GM10248 (cell line): ENCODE measurements around the gene PPTC7.
"Not testable (repeated sequence)": the region's sequence is repeated elsewhere in the genome, so short reads cannot be mapped to it uniquely, and the experiment has no call there.

Experiments used
- CTCF ChIA-PET: fragments of 300-600 bp; sonication (Branson Sonifier 250); formaldehyde crosslinking; extraction: SDS; loops from one replicate; lab custom pipeline; 2021; ENCODE audit warnings: antibody characterized with exemption; lab: Yijun Ruan, JAX
- POLR2A ChIA-PET: fragments of 350-650 bp; sonication (Branson Sonifier 250); formaldehyde crosslinking; extraction: SDS; loops from one replicate; lab custom pipeline; 2020; ENCODE audit warnings: antibody characterized with exemption; lab: Yijun Ruan, JAX
- DNase-seq: peaks from one replicate; pipeline ENCODE4 v3.0.0; 2012; ENCODE audit errors: extremely low spot score
- TF ChIP-seq, protein P1 (sequence below): IDR thresholded peaks from 2 replicates; pipeline ENCODE4 v1.5.1; 2012; ENCODE audit warnings: mild to moderate bottlenecking, low read depth; ENCODE audit errors: extremely low read depth, missing control alignments, control extremely low read depth

The PPTC7 gene

DNA sequence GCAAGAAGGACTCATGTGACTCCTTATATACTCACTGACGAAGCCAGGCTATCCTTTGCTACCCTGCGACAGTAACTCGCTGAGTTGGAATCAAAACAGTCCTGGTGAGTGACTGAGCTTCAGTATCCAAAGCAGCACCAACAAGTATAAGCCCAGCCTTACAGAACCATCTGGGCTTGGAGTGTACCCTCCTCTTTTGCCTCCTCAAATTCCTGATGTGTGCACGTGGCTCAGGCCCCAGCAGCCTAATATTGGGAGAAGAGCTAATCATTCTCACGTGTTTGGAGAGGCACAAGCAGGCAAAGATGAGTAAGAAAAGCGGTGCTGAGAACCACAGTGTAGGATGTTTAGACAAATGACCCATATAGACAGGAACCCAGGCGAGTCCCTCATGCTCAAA is 34.4 kb downstream of the PPTC7 start:
- CTCF ChIA-PET = interaction anchor here (0.7 to 7.7 kb wide), 7 partner anchors 15 to 117 kb away, joined by 3 to 61 read pairs (median 4); partner anchors contain the start of gene ARPC3
- TF ChIP-seq, protein P1, sequence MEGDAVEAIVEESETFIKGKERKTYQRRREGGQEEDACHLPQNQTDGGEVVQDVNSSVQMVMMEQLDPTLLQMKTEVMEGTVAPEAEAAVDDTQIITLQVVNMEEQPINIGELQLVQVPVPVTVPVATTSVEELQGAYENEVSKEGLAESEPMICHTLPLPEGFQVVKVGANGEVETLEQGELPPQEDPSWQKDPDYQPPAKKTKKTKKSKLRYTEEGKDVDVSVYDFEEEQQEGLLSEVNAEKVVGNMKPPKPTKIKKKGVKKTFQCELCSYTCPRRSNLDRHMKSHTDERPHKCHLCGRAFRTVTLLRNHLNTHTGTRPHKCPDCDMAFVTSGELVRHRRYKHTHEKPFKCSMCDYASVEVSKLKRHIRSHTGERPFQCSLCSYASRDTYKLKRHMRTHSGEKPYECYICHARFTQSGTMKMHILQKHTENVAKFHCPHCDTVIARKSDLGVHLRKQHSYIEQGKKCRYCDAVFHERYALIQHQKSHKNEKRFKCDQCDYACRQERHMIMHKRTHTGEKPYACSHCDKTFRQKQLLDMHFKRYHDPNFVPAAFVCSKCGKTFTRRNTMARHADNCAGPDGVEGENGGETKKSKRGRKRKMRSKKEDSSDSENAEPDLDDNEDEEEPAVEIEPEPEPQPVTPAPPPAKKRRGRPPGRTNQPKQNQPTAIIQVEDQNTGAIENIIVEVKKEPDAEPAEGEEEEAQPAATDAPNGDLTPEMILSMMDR = no peak
- DNase-seq = no peak
- POLR2A ChIA-PET = no interaction called here

DNA sequence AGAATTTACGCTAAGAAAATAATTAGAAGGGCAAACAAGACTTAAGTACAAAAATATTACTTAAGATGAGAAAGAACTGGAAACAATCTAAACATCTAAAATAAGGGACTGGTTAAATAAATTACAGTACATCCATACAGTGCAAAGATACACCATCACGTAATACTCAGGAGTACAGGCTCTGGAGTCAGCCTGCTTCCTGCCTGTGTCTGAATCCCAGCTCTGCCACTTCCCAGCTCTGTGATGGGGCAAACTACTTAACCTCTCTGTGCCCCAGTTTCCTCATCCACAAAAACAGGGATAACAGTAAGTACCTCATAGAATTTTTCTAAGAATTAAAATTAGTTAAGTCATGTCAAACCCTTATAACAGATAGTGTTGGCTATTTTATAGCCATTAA is 36.0 kb downstream of the PPTC7 start:
- ChIA-PET POLR2A (no interaction called here), CTCF (interaction anchor here (4.0 kb wide), 1 partner anchor 13 kb away, joined by 18 read pairs; no protein-coding TSS in a partner anchor)
- DNase-seq = no peak
- TF ChIP-seq, protein P1 = no peak

DNA sequence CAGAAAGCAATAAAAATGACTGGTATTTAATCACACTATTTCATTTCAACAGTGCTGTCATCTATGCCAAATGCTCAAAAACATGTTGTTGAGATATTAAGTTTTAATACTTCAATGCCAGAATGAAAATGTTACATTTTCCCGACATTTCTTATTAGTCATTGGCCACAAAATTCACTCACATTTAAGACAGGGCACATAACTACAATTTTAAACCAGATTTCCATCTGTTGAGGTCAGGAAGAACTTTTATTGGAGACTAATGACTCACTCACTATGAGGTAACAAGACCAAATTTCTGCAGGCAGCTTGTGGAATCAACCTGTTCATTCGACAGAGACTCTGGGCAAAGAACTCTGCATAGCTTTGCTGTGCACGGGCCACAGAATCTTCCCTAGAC is 36.8 kb downstream of the PPTC7 start:
- DNase-seq = no peak
- TF ChIP-seq, protein P1 = no peak
- CTCF ChIA-PET = no interaction called here
- POLR2A ChIA-PET = no interaction called here

DNA sequence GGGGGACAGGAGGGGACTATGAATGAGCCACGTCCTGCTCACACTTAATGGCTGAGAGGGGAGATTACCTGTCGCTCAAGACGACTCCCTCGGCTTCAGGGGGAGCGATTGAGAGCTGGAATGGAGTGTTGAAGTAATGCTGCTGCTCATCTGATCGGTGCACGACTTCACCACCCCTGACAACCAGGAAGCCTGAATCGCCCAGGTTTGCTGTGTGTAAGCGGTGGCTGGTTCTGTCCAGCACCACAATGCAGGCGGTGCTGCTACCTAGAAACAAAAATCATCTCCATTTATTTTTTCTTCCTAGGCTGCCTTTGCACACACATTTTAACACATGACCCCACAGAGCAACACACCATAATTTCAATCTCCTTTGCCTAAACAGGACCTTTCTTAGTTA is 37.3 kb downstream of the PPTC7 start:
- DNase-seq = no peak
- TF ChIP-seq, protein P1 = no peak
- CTCF ChIA-PET = interaction anchor here (0.7 to 0.8 kb wide), 2 partner anchors 9 to 57 kb away, joined by 3 to 4 read pairs; no protein-coding TSS in a partner anchor
- POLR2A ChIA-PET = no interaction called here

DNA sequence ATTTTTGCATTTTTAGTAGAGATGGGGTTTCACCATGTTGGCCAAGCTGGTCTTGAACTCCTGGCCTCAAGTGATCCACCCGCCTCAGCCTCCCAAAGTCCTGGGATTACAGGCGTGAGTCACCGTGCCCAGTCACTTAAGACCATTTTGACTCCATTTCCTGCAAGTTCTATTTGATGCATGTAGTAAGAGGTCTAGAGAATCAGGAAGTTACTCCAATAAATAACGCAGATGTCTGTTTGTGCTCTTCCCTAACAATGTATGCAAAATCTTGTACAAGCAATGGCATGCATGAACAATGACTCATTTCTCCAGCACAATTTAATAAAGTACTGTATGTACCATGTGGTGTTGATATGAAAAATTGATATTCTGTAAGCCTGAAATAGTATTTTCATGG is 37.9 kb downstream of the PPTC7 start:
- POLR2A ChIA-PET, DNase-seq: not testable (repeated sequence)
- CTCF ChIA-PET = interaction anchor here (0.7 to 3.2 kb wide), 3 partner anchors 9 to 57 kb away, joined by 3 to 13 read pairs (median 4); no protein-coding TSS in a partner anchor

DNA sequence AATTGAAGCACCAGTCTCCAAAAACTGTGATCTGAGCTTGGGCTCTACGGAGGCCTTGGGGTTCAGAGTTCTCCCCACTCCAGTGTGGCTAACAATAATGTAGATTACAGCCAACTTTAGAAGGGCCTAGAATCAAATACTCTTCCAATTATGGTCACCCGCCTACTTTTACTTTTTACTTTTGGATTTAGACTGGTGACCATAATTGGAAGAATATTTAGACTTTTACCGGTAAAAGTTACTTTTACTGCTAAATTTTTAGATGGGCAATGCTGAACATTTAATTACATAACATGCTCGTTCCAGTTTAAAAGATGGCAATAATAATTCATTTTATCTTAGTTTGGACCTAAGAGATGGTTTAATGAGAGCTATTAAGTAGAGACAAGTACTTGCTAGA is 39.2 kb downstream of the PPTC7 start:
- ChIA-PET CTCF (interaction anchor here (0.7 to 3.2 kb wide), 6 partner anchors 8 to 58 kb away, joined by 3 to 13 read pairs (median 6); no protein-coding TSS in a partner anchor), POLR2A (no interaction called here)
- TF ChIP-seq, protein P1 = no peak
- DNase-seq = no peak

DNA sequence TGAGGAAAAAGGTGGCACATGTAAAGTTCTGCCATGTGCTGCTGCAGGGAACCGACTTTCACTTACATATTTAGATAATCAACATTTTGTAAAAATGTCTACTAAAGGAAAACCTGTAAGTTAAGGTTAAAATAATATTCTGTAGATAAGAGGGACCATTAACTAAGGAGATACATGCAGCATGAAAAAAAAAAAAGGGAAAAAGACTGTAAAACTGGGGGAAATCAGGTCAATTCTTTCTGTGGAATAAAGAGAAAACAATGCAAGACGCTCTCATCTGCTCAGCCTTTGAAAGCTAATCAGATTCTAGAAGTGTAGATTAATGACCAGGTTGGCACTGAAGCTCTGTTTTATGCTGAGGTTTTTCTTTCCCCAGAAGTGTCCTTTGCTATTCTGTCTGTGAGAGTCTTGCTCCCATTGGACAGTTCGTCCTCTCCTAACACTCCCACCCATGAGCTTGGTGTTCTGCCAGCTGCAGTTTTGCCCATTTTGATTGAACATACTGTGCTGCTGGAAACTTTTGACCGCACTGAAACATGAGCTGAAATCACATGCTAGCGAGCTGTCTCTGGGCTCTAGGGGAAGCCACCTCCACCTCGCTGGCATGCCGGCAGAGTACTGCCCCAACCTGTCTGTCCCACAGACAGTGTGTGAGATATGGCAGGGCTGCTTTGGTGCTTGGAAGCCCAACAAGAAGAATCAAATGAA is 39.7 kb downstream of the PPTC7 start:
- TF ChIP-seq, protein P1 = no peak
- ChIA-PET POLR2A (no interaction called here), CTCF (interaction anchor here (0.7 to 3.2 kb wide), 8 partner anchors 9 to 93 kb away, joined by 3 to 13 read pairs (median 4); partner anchors contain the start of gene ARPC3)
- DNase-seq = no peak
